Measurements from ENCODE around the gene VPS13A.

DNA sequence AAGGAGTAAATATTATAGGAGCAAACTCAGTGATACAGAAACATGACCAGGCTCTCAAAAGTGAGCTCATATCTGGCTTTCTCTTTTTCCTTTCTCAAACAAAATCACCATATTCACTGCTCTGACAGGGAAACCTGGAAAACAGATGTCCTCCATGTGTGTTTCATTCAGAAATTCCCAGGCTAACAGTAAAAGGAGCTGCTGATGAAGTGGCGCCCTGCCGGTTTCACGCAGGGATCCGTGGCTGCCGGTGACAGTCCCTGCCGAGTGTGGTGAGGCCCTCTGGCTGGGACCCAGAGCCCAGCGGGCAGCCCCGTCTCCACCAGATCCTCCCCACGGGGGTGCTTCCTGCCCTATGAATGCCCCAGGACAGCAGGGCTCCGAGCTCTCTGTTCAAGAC is 262.7 kb downstream of the VPS13A start:
- no peak for TF ChIP-seq EZH2 (IDR thresholded peaks at IDR 0.05; ENCODE audit: low read length, missing control alignments)
- TF ChIP-seq, protein P1, sequence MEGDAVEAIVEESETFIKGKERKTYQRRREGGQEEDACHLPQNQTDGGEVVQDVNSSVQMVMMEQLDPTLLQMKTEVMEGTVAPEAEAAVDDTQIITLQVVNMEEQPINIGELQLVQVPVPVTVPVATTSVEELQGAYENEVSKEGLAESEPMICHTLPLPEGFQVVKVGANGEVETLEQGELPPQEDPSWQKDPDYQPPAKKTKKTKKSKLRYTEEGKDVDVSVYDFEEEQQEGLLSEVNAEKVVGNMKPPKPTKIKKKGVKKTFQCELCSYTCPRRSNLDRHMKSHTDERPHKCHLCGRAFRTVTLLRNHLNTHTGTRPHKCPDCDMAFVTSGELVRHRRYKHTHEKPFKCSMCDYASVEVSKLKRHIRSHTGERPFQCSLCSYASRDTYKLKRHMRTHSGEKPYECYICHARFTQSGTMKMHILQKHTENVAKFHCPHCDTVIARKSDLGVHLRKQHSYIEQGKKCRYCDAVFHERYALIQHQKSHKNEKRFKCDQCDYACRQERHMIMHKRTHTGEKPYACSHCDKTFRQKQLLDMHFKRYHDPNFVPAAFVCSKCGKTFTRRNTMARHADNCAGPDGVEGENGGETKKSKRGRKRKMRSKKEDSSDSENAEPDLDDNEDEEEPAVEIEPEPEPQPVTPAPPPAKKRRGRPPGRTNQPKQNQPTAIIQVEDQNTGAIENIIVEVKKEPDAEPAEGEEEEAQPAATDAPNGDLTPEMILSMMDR (conservative IDR thresholded peaks at IDR 0.05 in 1 of 2, IDR thresholded peaks at IDR 0.05 in 1 of 2; ENCODE audit: low read depth in 1 of 2, low read length in 2 of 2) = no peak

Measured in fibroblast of lung (primary cell).